ENCODE data around the gene GRID2.

The GRID2 gene

GRCh38 chr4:93370256-93370655 lies 1066.5 kb downstream of the GRID2 start:
- no peak overlapping the region for H3K27ac Mint-ChIP-seq
- H3K36me3 Mint-ChIP-seq = no peaks in the 10 kb centered on the region
- CTCF ChIA-PET = interaction anchor here (0.5 kb wide), 1 partner anchor 1608 kb away, joined by 3 read pairs; no protein-coding TSS in a partner anchor
- DNase-seq = no peak
- H3K9me3 Mint-ChIP-seq = no peaks in the 10 kb centered on the region
- H3K4me3 Mint-ChIP-seq = no peak overlapping the region
- no peaks in the 10 kb centered on the region for H3K4me1 Mint-ChIP-seq
- no peaks in the 10 kb centered on the region for H3K27me3 Mint-ChIP-seq

GRCh38 chr4:93373893-93374860 lies 1070.4 kb downstream of the GRID2 start:
- Mint-ChIP-seq H3K27ac (no peak overlapping the region), H3K27me3 (no peaks in the 10 kb centered on the region), H3K36me3 (no peaks in the 10 kb centered on the region), H3K4me1 (no peaks in the 10 kb centered on the region), H3K4me3 (no peak overlapping the region), H3K9me3 (peaks cover 5% of the 10 kb centered on the region)
- no peak for DNase-seq
- CTCF ChIA-PET = interaction anchor here (0.5 kb wide), 1 partner anchor 283 kb away, joined by 3 read pairs; no protein-coding TSS in a partner anchor

GRCh38 chr4:93384241-93384640 lies 1080.5 kb downstream of the GRID2 start:
- CTCF ChIA-PET = no interaction called here
- Mint-ChIP-seq H3K27ac (no peak overlapping the region), H3K36me3 (no peaks in the 10 kb centered on the region), H3K27me3 (no peaks in the 10 kb centered on the region), H3K9me3 (peaks cover 2% of the 10 kb centered on the region), H3K4me1 (no peaks in the 10 kb centered on the region), H3K4me3 (no peak overlapping the region)
- DNase-seq = no peak

GRCh38 chr4:93384887-93385286 lies 1081.1 kb downstream of the GRID2 start:
- no peak for DNase-seq
- Mint-ChIP-seq H3K9me3 (peaks cover 2% of the 10 kb centered on the region), H3K36me3 (no peaks in the 10 kb centered on the region), H3K4me3 (no peak overlapping the region), H3K4me1 (no peaks in the 10 kb centered on the region), H3K27me3 (no peaks in the 10 kb centered on the region), H3K27ac (no peak overlapping the region)
- CTCF ChIA-PET = no interaction called here

- H3K36me3 Mint-ChIP-seq = no peaks in the 10 kb centered on the region
- H3K27ac Mint-ChIP-seq = no peak overlapping the region
- H3K9me3 Mint-ChIP-seq = peaks cover 3% of the 10 kb centered on the region
- CTCF ChIA-PET = no interaction called here
- no peak overlapping the region for H3K4me3 Mint-ChIP-seq
- DNase-seq = no peak
- no peaks in the 10 kb centered on the region for H3K4me1 Mint-ChIP-seq
- no peaks in the 10 kb centered on the region for H3K27me3 Mint-ChIP-seq
Observed at GRCh38 chr4:93394545-93395081, 1090.8 kb downstream of the GRID2 start.

GRCh38 chr4:93396272-93396671 lies 1092.5 kb downstream of the GRID2 start:
- H3K4me1 Mint-ChIP-seq = no peaks in the 10 kb centered on the region
- DNase-seq = no peak
- H3K27ac Mint-ChIP-seq = no peak overlapping the region
- no peak overlapping the region for H3K4me3 Mint-ChIP-seq
- no peaks in the 10 kb centered on the region for H3K27me3 Mint-ChIP-seq
- H3K9me3 Mint-ChIP-seq = peaks cover 4% of the 10 kb centered on the region
- no peaks in the 10 kb centered on the region for H3K36me3 Mint-ChIP-seq
- CTCF ChIA-PET = no interaction called here

GRCh38 chr4:93403571-93403970 lies 1099.8 kb downstream of the GRID2 start:
- Mint-ChIP-seq H3K27me3 (no peaks in the 10 kb centered on the region), H3K27ac (no peak overlapping the region), H3K4me3 (no peak overlapping the region), H3K36me3 (no peaks in the 10 kb centered on the region), H3K9me3 (peaks cover 5% of the 10 kb centered on the region), H3K4me1 (no peaks in the 10 kb centered on the region)
- CTCF ChIA-PET = no interaction called here
- DNase-seq = no peak

GRCh38 chr4:93407493-93408275 lies 1103.9 kb downstream of the GRID2 start:
- Mint-ChIP-seq H3K27ac (no peak overlapping the region), H3K27me3 (no peaks in the 10 kb centered on the region), H3K9me3 (peaks cover 5% of the 10 kb centered on the region), H3K4me1 (no peaks in the 10 kb centered on the region), H3K36me3 (no peaks in the 10 kb centered on the region), H3K4me3 (no peak overlapping the region)
- CTCF ChIA-PET = no interaction called here
- no peak for DNase-seq

GRCh38 chr4:93409035-93409434 lies 1105.3 kb downstream of the GRID2 start:
- H3K4me1 Mint-ChIP-seq = no peaks in the 10 kb centered on the region
- H3K4me3 Mint-ChIP-seq = no peak overlapping the region
- H3K27ac Mint-ChIP-seq = no peak overlapping the region
- no peaks in the 10 kb centered on the region for H3K36me3 Mint-ChIP-seq
- no peak for DNase-seq
- no peaks in the 10 kb centered on the region for H3K27me3 Mint-ChIP-seq
- peaks cover 5% of the 10 kb centered on the region for H3K9me3 Mint-ChIP-seq
- CTCF ChIA-PET = no interaction called here

- CTCF ChIA-PET = no interaction called here
- no peak for DNase-seq
- Mint-ChIP-seq H3K9me3 (peaks cover 4% of the 10 kb centered on the region), H3K27me3 (no peaks in the 10 kb centered on the region), H3K36me3 (no peaks in the 10 kb centered on the region), H3K27ac (no peak overlapping the region), H3K4me3 (no peak overlapping the region), H3K4me1 (no peaks in the 10 kb centered on the region)
Observed at GRCh38 chr4:93414041-93414550, 1110.3 kb downstream of the GRID2 start.

- DNase-seq = no peak
- H3K4me3 Mint-ChIP-seq = no peak overlapping the region
- no peaks in the 10 kb centered on the region for H3K27me3 Mint-ChIP-seq
- no peak overlapping the region for H3K27ac Mint-ChIP-seq
- no peaks in the 10 kb centered on the region for H3K36me3 Mint-ChIP-seq
- H3K4me1 Mint-ChIP-seq = no peaks in the 10 kb centered on the region
- no peaks in the 10 kb centered on the region for H3K9me3 Mint-ChIP-seq
- CTCF ChIA-PET = no interaction called here
Observed at GRCh38 chr4:93416344-93417128, 1112.8 kb downstream of the GRID2 start.

- CTCF ChIA-PET = no interaction called here
- Mint-ChIP-seq H3K4me3 (no peak overlapping the region), H3K36me3 (no peaks in the 10 kb centered on the region), H3K4me1 (no peaks in the 10 kb centered on the region), H3K27me3 (no peaks in the 10 kb centered on the region), H3K9me3 (no peaks in the 10 kb centered on the region), H3K27ac (no peak overlapping the region)
- no peak for DNase-seq
Observed at GRCh38 chr4:93431371-93431770, 1127.6 kb downstream of the GRID2 start.

- no peak for DNase-seq
- no peaks in the 10 kb centered on the region for H3K27me3 Mint-ChIP-seq
- H3K4me1 Mint-ChIP-seq = no peaks in the 10 kb centered on the region
- no peaks in the 10 kb centered on the region for H3K36me3 Mint-ChIP-seq
- no peak overlapping the region for H3K27ac Mint-ChIP-seq
- CTCF ChIA-PET = no interaction called here
- H3K9me3 Mint-ChIP-seq = no peaks in the 10 kb centered on the region
- no peak overlapping the region for H3K4me3 Mint-ChIP-seq
Observed at GRCh38 chr4:93433840-93434239, 1130.1 kb downstream of the GRID2 start.
